GM13976 (cell line): ENCODE results near the gene WBP1.
"Not testable (repeated sequence)": the region's sequence is repeated elsewhere in the genome, so short reads cannot be mapped to it uniquely, and the experiment has no call there.

Source experiments
- DNase-seq: peaks from one replicate; pipeline ENCODE4 v3.0.0; 2012; ENCODE audit warnings: low spot score
- CTCF ChIP-seq: IDR thresholded peaks from 2 replicates; pipeline ENCODE4 v1.5.1; 2012; ENCODE audit warnings: borderline replicate concordance, mild to moderate bottlenecking; ENCODE audit not compliant: insufficient read depth; ENCODE audit errors: extremely low read depth, missing control alignments, control extremely low read depth
- in situ Hi-C: fragments of 300-500 bp; cut with MboI; formaldehyde crosslinking; loops from one replicate; pipeline ENCODE4 v1.12.0; 2022; ENCODE audit warnings: low sequenced_read_pairs, mixed read lengths, inconsistent platforms; ENCODE audit not compliant: unreplicated experiment

WBP1 gene

GRCh38 chr2:74439373-74439772 is 18.9 kb upstream of the WBP1 start:
- no peak for TF ChIP-seq CTCF
- no peak for DNase-seq
- in situ Hi-C loops = no loop called here

GRCh38 chr2:74439803-74440377 is 18.3 kb upstream of the WBP1 start:
- in situ Hi-C loops = no loop called here
- no peak for DNase-seq
- TF ChIP-seq CTCF = no peak

GRCh38 chr2:74440378-74441169 is 17.7 kb upstream of the WBP1 start:
- TF ChIP-seq CTCF = peak; percentile 11
- in situ Hi-C loops = no loop called here
- peak; percentile 97 for DNase-seq

- in situ Hi-C loops = no loop called here
- no peak for TF ChIP-seq CTCF
- no peak for DNase-seq
These were observed 17.0 kb upstream of the WBP1 start for GRCh38 chr2:74441170-74441689.

GRCh38 chr2:74441690-74442482 is 16.4 kb upstream of the WBP1 start, which contains the start of gene RTKN:
TSS of gene RTKN (minus strand) at chr2:74441937. CDS start at chr2:74441816, 121 bp downstream.
- in situ Hi-C loops = no loop called here
- no peak for TF ChIP-seq CTCF
- peak; percentile 68 for DNase-seq

GRCh38 chr2:74442483-74443297 is 15.5 kb upstream of the WBP1 start:
- in situ Hi-C loops = not testable (repeated sequence)

More at GRCh38 chr2:74442483-74443297, 15.5 kb upstream of the WBP1 start:
- not testable (repeated sequence) for DNase-seq
